Aorta (tissue), 5 donors: ENCODE results near the gene CHCHD10. TPM values are rescaled to one million over a fixed set of nuclear protein-coding genes. Genes with fewer than 3 reads are reported as not detected.
A peak's percentile ranks its signal among the peaks of the same experiment; 100 is the strongest.

ENCODE experiments used
- ATAC-seq: fragments of 200-7000 bp; cut with Tn5 transposase; one replicate; pipeline ENCODE4 v1.9.1; 2022; ENCODE audit warnings: moderate library complexity; ENCODE audit not compliant: low FRiP score
- DNase-seq, 2 donors: peaks; one replicate each; pipeline ENCODE4 v3.0.0-alpha.2; 2020
- H3K27ac ChIP-seq, 2 donors: one replicate each; pipeline ENCODE4 v1.5.1; 2013; ENCODE audit warnings: low read length in 2 of 2, mild to moderate bottlenecking in 2 of 2, moderate library complexity in 2 of 2, control low read depth in 1 of 2, inconsistent platforms in 1 of 2, low read depth in 1 of 2
- H3K27me3 ChIP-seq, 2 donors: one replicate each; pipeline ENCODE4 v1.6.1; 2013; ENCODE audit warnings: control low read depth in 1 of 2, low read length in 1 of 2, mild to moderate bottlenecking in 1 of 2, moderate library complexity in 1 of 2; ENCODE audit not compliant: insufficient read depth in 2 of 2, control insufficient read depth in 1 of 2
- H3K36me3 ChIP-seq, 2 donors: one replicate each; pipeline ENCODE4 v1.6.1; 2013; ENCODE audit warnings: control low read depth in 1 of 2, low read length in 1 of 2, mild to moderate bottlenecking in 1 of 2; ENCODE audit not compliant: insufficient read depth in 2 of 2, control insufficient read depth in 1 of 2
- H3K4me1 ChIP-seq, 2 donors: one replicate each; pipeline ENCODE4 v1.6.1; 2013; ENCODE audit warnings: low read length in 2 of 2, control low read depth in 1 of 2, mild to moderate bottlenecking in 1 of 2, moderate library complexity in 1 of 2; ENCODE audit not compliant: insufficient read depth in 2 of 2, control insufficient read depth in 1 of 2
- H3K4me3 ChIP-seq, 2 donors: one replicate each; pipeline ENCODE4 v1.5.1; 2013; ENCODE audit warnings: low read length in 2 of 2, control low read depth in 1 of 2, mild to moderate bottlenecking in 1 of 2
- H3K9me3 ChIP-seq: one replicate; pipeline ENCODE4 v1.6.1; 2013; ENCODE audit warnings: mild to moderate bottlenecking, low read length; ENCODE audit not compliant: control insufficient read depth
- WGBS, 2 donors: extraction: QIAGEN DNeasy Blood & Tissue Kit; methylation state at CpG; one replicate each; pipeline ENCODE4 v1.1.7; 2013; 5-methylcytosine and 5-hydroxymethylcytosine counted together
- intact Hi-C, 2 donors: fragments of 100-400 bp; cut with DNase I; formaldehyde crosslinking; loops; one replicate each; pipeline versions ENCODE4 v1.14.2 to v1.15.0; 2022
- polyA plus RNA-seq, 2 donors: library from polyadenylated mRNA; stranded (reverse); fragments of 200-250 nt; gene quantifications; one replicate each; pipeline ENCODE4 v1.2.3, GENCODE V29; 2013
- total RNA-seq, 2 donors: library from RNA; stranded (reverse); fragmentation: NEBNext Ultra II Directional; extraction: Animal tissue kit (Norgen Biotek cat#: 25700); gene quantifications; one replicate each; pipeline ENCODE4 v1.2.1, GENCODE V29; 2021
- donor health status: healthy with polysubstance abuse.
- donor health status: Bipolar disorder and iron deficiency.
- donor health status: DM: no; HTN: no; CAD: no.
- donor health status: DM: no; HTN: no; CAD: no.
- donor health status: DM: yes; HTN: yes; CAD: no.

The CHCHD10 gene
- total and polyA plus RNA-seq, 4 donors = 30.9 to 68.4 (median 50.2) TPM

- Histone ChIP-seq H3K9me3 (no peaks in the 10 kb centered on the region), H3K27ac (no peak overlapping the region)
- intact Hi-C loops = loop anchor here (2.0 to 10.0 kb wide), 4 partner anchors 17 to 185 kb away; partner anchors contain the start of gene SMARCB1 (in 1 of the 2)
Measured at GRCh38 chr22:23769321-23769965, 1.7 kb upstream of the CHCHD10 start.

GRCh38 chr22:23767303-23767672 lies 484 bp downstream of the CHCHD10 start:
- no peaks in the 10 kb centered on the region for H3K9me3 ChIP-seq
- ATAC-seq (no peak), DNase-seq (no peak)
- no peaks in the 10 kb centered on the region for H3K36me3 ChIP-seq
- H3K4me3 ChIP-seq = peak overlapping the region; percentile 32 to 71
- H3K4me1 ChIP-seq = no peaks in the 10 kb centered on the region
- H3K27ac ChIP-seq = no peak overlapping the region
- WGBS, 2 donors = 11 to 20% methylated on average over 20 to 27 of the region's 27 CpGs
- H3K27me3 ChIP-seq = no peaks in the 10 kb centered on the region
- intact Hi-C loops = loop anchor here in 1 of 2 donors (5.0 to 10.0 kb wide), 2 partner anchors 80 to 188 kb away; no protein-coding TSS in a partner anchor

More at GRCh38 chr22:23769321-23769965, 1.7 kb upstream of the CHCHD10 start:
- no peaks in the 10 kb centered on the region for H3K27me3 ChIP-seq
- DNase-seq (no peak), ATAC-seq (no peak)
- WGBS, 2 donors = 81 to 88% methylated on average over 6 of the region's 6 CpGs
- no peaks in the 10 kb centered on the region for H3K36me3 ChIP-seq
- no peak overlapping the region for H3K4me3 ChIP-seq
- no peaks in the 10 kb centered on the region for H3K4me1 ChIP-seq

- no peak for ATAC-seq
- H3K27me3 ChIP-seq = no peaks in the 10 kb centered on the region
- no peak for DNase-seq
- 93 to 95% methylated on average over 9 of the region's 9 CpGs for WGBS, 2 donors
- no peak overlapping the region for H3K27ac ChIP-seq
- H3K4me1 ChIP-seq = no peaks in the 10 kb centered on the region
- H3K36me3 ChIP-seq = no peaks in the 10 kb centered on the region
- H3K4me3 ChIP-seq = no peak overlapping the region
- intact Hi-C loops = loop anchor here in 1 of 2 donors (5.0 to 10.0 kb wide), 2 partner anchors 82 to 190 kb away; no protein-coding TSS in a partner anchor
- H3K9me3 ChIP-seq = no peaks in the 10 kb centered on the region
Measured at GRCh38 chr22:23764899-23765881, 2.6 kb downstream of the CHCHD10 start.

DNA sequence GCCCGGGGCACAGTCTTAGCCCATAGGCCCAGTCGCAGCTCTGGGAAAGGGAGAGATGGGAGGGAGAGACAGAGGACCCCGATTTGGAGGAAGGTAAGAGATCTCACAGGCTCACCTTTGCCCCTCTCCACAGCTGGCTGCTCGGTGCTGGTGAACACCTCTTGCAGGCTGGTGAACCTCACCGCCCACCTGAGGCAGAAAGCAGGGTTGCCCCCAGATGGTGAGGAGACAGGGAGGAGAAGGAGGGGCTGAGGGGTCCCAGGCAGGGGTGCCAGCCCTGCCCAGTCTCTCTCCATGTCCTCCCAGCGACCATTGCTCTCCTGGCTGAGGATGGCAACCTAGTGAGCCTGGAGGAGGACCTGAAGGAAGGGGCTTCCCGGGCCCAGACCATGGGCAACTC lies 3.8 kb downstream of the CHCHD10 start:
- no peaks in the 10 kb centered on the region for H3K27me3 ChIP-seq
- DNase-seq (no peak), ATAC-seq (no peak)
- no peaks in the 10 kb centered on the region for H3K36me3 ChIP-seq
- 58 to 59% methylated on average over 7 of the region's 7 CpGs for WGBS, 2 donors
- H3K4me1 ChIP-seq = no peaks in the 10 kb centered on the region
- intact Hi-C loops = loop anchor here in 1 of 2 donors (10.0 kb wide), 1 partner anchor 191 kb away; no protein-coding TSS in a partner anchor
- H3K9me3 ChIP-seq = no peaks in the 10 kb centered on the region
- no peak overlapping the region for H3K27ac ChIP-seq
- no peak overlapping the region for H3K4me3 ChIP-seq

GRCh38 chr22:23763579-23763945 lies 4.2 kb downstream of the CHCHD10 start:
- ATAC-seq = no peak
- WGBS, 2 donors = 17 to 25% methylated on average over 14 to 17 of the region's 17 CpGs
- no peak overlapping the region for H3K27ac ChIP-seq
- peak; percentile 80 to 86 for DNase-seq
- H3K4me3 ChIP-seq = no peak overlapping the region
- no peaks in the 10 kb centered on the region for H3K36me3 ChIP-seq
- H3K27me3 ChIP-seq = no peaks in the 10 kb centered on the region
- no peaks in the 10 kb centered on the region for H3K9me3 ChIP-seq
- no peaks in the 10 kb centered on the region for H3K4me1 ChIP-seq
- intact Hi-C loops = loop anchor here in 1 of 2 donors (10.0 kb wide), 1 partner anchor 191 kb away; no protein-coding TSS in a partner anchor

DNA sequence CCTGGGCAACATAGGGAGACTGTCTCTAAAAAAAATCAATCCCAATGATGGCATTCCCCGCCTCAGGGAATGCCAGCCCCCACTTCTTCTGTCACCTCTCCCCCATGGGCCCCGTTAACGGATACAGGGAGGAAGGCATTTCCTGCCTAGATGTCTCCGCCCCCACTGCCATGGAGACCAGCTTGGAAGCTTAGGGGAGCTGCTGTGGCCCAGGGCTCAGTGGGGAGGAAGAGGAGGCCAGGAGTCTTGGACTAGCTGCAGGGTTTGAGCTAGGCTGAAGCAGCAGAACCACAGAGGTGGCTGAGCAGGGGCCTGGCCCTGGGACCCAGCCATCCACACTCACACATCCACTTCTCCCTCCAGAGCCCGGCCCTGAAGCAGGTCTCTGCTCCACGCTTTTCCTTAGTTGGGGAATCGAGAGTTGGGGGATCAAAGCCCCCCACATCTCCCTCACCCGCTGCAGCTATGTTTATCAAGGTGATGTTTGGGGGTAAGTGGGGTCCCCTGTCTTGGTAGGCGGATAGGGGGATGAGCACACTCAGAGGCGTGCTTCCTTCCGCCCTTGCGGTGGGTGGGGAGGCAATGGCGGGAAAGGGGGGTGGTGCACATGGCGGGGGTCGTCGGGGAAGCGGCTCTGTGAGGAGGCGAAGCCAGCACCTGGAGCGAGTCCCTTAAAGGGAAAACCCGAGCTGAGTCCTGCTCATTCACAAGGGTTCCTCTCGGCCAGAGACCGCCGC lies 4.8 kb downstream of the CHCHD10 start, which contains the start of gene C22orf15:
Gene C22orf15, plus strand, starts transcription at position 149 of the 737 bp plus-strand sequence. Its CDS starts 317 bp downstream, at position 466.
- no peak for DNase-seq
- no peak within 1 kb of the TSS for H3K27ac ChIP-seq
- WGBS, 2 donors = 37 to 43% methylated on average over 19 to 23 of the region's 23 CpGs
- no peak for ATAC-seq
- H3K4me3 ChIP-seq = no peak within 1 kb of the TSS
- H3K27me3 ChIP-seq = no peaks in the 10 kb centered on the region
- intact Hi-C loops = loop anchor here in 1 of 2 donors (10.0 kb wide), 1 partner anchor 192 kb away; no protein-coding TSS in a partner anchor
- H3K4me1 ChIP-seq = no peaks in the 10 kb centered on the region
- H3K36me3 ChIP-seq = no peaks in the 10 kb centered on the region
- no peaks in the 10 kb centered on the region for H3K9me3 ChIP-seq

GRCh38 chr22:23760056-23760455 lies 7.7 kb downstream of the CHCHD10 start:
- Histone ChIP-seq H3K4me3 (no peak overlapping the region), H3K27me3 (no peaks in the 10 kb centered on the region), H3K36me3 (no peaks in the 10 kb centered on the region), H3K9me3 (no peaks in the 10 kb centered on the region), H3K4me1 (no peaks in the 10 kb centered on the region), H3K27ac (no peak overlapping the region)
- WGBS, 2 donors = 82 to 86% methylated on average over 6 of the region's 6 CpGs
- ATAC-seq (no peak), DNase-seq (no peak)
- intact Hi-C loops = loop anchor here in 1 of 2 donors (10.0 kb wide), 1 partner anchor 195 kb away; no protein-coding TSS in a partner anchor

DNA sequence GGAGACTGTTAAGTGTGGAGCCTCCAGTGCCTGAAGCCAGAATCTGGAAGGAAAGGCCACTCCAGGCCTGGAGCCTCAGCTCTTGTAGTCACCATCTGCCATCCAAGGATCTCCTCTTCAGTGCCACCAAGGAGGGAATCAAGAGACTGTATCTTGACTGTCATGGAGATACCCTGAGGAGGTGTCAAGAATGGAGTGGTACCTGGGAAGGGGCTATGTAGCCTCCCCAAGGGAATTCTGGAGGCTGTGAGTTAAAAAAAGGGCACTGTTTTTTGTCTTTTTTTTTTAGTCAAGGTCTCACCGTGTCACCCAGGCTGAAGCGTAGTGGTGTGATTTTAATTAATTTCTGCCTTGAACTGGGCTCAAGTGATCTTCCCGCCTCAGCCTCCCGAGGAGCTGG lies 8.2 kb downstream of the CHCHD10 start:
- intact Hi-C loops = no loop called here

More for the DNA sequence above, 8.2 kb downstream of the CHCHD10 start:
- DNase-seq (no peak), ATAC-seq (no peak)
- 86 to 98% methylated on average over 4 of the region's 4 CpGs for WGBS, 2 donors
- Histone ChIP-seq H3K9me3 (no peaks in the 10 kb centered on the region), H3K36me3 (no peaks in the 10 kb centered on the region), H3K4me3 (no peak overlapping the region), H3K4me1 (no peaks in the 10 kb centered on the region), H3K27me3 (no peaks in the 10 kb centered on the region), H3K27ac (no peak overlapping the region)
